ENCODE data around the gene MPG.
"Not testable (repeated sequence)": the region's sequence is repeated elsewhere in the genome, so short reads cannot be mapped to it uniquely, and the experiment has no call there.

The MPG gene

GRCh38 chr16:118857-119256 lies 40.8 kb downstream of the MPG start:
- DNase-seq = no peak

- DNase-seq = no peak
Observed at GRCh38 chr16:119295-119694, 41.3 kb downstream of the MPG start.

- no peak for DNase-seq
Observed at GRCh38 chr16:119835-120491, 41.9 kb downstream of the MPG start.

DNA sequence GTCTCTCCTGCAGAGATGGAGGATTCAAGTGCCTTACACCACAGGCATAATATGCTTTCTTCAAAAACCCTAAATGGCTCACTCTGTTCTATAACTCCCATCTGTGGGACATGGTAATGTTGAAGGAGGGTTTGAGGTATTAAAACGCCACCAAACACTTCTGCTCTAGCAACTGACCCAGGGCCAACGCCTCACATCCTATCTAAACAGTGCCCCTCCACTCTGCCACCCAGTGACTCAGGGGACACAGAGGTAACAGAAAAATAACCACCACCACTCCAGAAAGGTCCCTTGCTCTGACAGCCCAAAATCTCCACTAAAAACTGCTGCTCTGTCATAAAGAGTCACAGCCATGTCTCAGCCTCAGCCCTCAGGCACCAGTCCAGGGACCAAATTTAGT lies 42.7 kb downstream of the MPG start:
- DNase-seq = no peak

DNA sequence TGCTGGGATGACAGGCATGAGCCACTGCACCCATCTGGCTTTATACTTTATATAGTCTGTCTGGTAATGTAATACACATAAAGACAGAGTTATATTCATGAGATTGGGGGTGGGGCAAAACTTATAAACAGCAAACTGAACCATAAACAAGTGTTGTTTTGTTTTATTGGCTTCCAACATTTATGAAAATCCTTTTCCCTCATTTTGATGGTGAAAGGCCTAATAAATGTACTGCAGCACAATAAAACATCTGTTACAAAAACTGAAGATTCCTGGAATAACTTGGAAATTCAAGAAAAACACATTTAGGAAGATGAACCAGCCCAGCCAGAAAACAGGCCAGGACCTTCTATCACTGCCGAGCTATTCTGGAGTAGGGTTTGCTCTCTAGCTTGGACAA lies 44.3 kb downstream of the MPG start:
- no peak for DNase-seq

GRCh38 chr16:123558-124350 lies 45.7 kb downstream of the MPG start:
- not testable (repeated sequence) for DNase-seq

DNA sequence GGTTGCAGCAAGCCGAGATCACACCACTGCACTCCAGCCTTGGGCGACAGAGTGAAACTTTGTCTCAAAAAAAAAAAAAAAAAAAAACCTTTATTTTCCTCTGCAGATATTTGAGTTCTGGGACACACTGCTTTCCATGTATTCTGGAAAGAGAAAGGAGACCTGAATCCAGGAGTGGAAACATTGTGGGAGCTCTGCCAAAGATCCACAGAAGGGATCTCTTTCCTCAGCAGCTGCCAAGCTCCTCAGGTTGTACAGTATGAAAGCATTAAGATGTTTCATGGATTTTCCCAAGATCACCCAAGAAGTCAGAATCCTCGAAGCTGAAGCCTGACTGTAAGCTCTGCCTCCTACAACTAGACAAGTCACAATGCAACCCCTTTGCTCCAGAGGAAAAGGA lies 47.0 kb downstream of the MPG start:
- no peak for DNase-seq

GRCh38 chr16:129075-129474 lies 51.0 kb downstream of the MPG start:
- no peak for DNase-seq

DNA sequence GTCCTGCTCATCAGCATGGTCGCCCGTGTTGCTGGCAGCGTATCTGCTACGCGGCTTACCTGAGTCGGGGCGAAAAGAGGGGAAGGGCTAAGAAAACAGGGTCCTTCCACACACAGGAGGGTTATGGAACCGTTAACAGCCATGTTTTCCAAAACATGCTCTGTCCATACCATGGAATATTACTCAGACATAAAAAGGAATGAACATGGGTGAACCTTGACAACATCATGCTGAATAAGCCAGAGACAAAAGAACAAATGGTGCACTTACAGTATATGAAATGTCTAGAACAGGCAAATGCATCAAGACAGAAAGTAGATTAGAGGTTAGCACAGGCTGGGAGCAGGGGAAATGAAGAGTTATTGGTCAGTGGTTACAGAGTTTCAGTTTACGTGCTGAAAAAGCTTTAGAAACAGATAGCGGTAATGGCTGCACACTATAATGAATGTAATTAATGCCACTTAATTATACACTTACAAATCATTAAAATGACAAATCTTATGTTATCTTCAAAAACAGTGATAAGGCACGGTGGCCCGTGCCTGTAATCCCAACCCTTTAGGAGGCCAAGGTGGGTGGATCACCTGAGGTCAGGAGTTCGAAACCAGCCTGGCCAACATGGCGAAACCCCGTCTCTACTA lies 52.6 kb downstream of the MPG start:
- DNase-seq = no peak

- DNase-seq = no peak
Observed at GRCh38 chr16:132120-132519, 54.1 kb downstream of the MPG start.

GRCh38 chr16:133716-134115 lies 55.7 kb downstream of the MPG start:
- DNase-seq = no peak
